Colon (tissue), 2 donors: ENCODE results near the gene SLC37A2.

Source experiments
- FAIRE-seq: peaks from 2 replicates; lab custom pipeline; 2012; peaks lifted over from hg19 to GRCh38; lab: Jason Lieb, UNC
- donor health status: control.
- donor health status: control.

The SLC37A2 gene

DNA sequence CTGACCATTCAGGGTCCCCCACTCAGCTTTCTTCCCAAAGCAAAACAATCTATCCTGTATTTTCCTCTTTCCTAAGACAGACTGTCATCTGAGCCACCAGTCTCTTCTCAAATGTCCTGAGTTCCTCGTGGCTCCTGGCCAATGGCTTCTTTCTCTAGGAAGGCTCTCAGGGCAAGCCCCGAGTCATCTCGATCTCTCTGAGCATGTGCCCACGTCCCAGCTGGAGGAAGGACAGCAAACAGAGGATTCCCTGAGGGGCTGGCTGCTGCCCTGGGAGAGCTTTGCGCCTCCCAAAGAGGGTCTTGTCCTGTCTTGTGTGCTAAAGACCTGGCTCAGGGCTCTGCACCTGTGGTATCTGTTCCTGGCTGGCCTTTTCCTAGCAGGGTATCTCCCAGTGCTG is 8.3 kb downstream of the SLC37A2 start:
- no peak for FAIRE-seq

GRCh38 chr11:125071846-125072217 is 8.7 kb downstream of the SLC37A2 start:
- no peak for FAIRE-seq

DNA sequence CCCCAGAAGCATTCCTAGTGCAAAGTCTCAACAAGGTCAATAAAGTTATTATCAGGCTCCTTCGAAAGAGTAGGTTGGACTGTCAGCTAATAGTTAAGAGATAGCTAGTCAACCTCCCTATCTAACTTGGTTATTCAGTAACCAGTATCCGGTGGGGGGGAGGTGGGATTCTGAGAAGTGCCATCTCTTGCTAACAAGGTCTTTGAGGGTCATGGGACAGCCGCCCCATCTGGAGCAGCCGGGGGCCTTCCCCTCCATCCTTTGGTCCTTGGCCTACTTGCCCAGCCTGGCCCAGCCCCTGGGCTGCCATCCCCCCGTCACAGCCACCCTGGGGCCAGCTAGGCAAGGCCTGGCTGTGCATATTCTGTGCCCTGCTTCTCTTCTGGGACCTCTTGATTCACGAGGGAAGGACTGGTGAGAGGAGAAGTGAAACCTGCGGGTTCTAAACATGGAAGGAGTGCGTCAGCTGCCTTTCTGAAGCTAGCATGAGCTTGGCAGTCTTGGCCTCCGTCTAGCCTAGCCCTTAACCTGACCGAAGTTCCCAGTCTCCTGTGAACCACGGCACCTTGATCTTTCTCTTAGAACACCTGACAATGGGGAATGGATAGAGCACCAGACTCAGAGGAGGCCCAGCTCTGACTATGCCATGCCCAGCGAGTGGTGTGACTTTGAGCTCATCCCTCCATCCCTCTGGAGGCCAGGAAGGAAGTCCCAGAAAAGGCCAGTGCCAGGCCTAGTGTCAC is 9.3 kb downstream of the SLC37A2 start:
- FAIRE-seq: no peak

DNA sequence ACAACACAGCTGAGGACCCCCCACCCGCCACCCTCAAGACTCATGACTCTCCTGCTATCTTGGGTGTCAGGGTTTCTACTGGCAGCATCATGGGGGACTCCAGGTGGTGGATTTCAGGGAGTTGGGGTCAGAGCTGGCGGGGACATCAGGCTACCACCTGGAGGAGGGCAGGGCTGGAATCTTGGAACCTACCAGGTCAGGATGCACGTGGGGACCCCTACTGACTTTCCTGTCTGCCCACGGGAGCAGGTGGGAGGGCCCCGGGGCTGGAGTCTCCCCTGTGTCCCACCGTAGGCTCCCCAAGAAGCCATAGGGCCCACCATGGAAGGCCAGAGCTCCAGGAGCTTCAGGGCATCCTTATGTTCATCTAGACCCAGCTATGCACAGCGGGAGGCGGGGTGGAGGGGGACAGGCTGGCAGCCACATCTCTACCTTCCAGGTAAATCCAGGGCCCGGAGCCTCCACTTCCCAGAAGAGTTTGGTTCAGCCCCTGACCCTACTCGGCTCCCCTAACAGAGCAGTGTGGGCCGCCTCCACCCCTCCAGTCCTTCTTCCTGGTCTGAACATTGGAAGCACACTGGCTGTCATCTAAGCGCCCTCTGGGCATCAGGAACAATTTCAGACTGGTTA is 10.0 kb downstream of the SLC37A2 start:
- FAIRE-seq: no peak

- no peak for FAIRE-seq
Observed at GRCh38 chr11:125073616-125074483, 10.7 kb downstream of the SLC37A2 start.

DNA sequence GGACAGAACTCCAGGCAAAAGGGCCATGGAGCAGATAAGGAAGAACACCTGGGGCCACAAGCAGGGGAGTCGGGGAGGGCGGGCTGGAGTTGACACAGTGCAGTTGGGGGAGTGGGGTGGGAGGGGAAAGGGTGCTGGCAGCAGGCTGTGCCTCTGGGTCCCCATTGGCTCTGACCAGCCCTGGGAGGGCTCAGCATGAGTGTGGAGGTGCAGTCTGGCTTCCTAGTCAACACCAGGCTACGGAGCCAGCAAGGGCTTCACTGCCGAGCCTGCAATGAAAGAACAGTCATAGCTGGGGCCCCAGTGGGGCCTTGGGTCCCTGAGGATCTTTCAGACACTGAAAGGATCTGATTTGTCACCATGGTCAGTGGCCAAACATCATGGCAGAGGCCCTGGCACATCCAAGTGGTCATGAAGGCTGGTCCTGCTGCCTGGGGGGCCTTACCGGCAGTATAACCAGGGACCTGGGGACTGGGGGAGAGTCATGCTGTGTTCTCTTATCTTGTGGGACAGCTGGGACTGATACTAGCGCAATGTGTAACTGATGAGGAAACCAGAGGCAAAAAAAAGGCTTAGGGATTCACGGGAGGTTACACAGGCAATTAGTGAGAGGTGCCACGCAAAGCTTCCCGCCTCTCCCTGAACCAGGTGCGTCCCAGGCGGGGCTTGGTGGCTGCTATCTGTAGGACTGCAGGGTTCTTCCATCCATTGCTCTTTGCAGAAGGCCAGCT is 11.6 kb downstream of the SLC37A2 start:
- no peak for FAIRE-seq

GRCh38 chr11:125075242-125075625 is 12.1 kb downstream of the SLC37A2 start:
- FAIRE-seq: no peak

- FAIRE-seq: no peak
Observed at GRCh38 chr11:125075900-125076317, 12.8 kb downstream of the SLC37A2 start.

GRCh38 chr11:125076378-125076945 is 13.4 kb downstream of the SLC37A2 start:
- no peak for FAIRE-seq

DNA sequence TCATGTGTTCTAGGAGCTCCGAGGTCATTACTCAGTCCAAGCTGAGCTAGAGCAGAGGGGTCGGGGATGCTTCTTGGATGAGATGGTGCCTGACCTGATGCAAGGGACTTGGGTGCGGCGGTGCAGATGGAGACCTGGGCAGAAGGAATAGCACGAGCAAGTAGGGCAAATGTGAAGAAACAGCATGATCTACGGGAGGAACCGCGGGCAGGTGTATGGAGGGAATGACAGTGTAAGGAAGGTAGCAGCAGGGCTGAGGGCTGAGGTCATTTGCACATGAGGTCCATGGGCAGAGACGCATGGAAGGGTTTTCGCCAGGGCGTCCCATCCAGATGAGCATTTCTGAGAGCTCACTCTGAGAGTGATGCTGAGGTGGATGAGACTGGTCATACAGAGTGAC is 14.9 kb downstream of the SLC37A2 start:
- no peak for FAIRE-seq

DNA sequence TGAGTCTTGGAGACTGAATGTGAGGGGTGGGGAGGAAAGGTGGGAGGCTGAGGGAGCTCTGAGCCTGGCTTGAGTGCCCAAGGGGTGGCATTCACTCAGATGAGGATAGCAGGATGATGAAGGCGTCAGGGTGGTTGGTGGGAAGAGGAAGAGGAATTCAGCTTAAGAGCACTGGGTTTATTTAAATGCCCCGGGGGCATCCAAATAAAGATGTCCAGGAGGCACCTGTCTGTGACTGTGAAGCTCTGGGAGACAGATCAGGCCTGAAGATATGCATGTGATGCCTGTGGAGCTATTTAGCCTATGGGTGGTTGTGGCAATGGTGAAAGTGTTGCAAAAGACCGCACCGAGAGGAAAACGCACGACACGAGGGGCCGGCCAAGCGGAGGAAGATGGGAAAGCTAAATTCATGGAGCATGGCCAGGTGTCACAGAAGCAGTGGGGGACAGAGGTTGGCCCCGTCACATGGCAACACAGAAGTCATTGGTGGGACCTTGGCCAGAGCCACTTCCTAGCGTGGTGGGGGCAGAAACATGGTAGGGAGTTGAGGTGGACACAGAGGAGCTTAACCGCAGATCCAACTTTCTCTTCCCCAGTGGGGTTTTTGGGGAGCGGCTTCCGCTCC is 15.5 kb downstream of the SLC37A2 start:
- no peak for FAIRE-seq

- no peak for FAIRE-seq
Observed at GRCh38 chr11:125079151-125079877, 16.2 kb downstream of the SLC37A2 start.

GRCh38 chr11:125079878-125080530 is 16.9 kb downstream of the SLC37A2 start:
- FAIRE-seq: no peak

DNA sequence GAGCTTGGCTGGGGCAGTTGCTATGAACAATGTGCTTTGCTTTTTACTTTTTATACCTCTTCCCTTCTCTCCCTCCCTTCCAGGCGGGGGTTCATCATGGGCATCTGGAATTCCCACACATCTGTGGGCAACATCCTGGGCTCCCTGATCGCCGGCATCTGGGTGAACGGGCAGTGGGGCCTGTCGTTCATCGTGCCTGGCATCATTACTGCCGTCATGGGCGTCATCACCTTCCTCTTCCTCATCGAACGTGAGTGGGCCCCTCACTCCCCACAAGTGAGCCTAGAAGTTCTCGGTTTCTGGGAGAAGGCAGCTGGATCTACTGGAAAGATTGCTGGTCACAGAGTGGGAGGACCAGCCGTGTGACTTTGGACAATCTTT is 17.4 kb downstream of the SLC37A2 start:
- no peak for FAIRE-seq

GRCh38 chr11:125081098-125081798 is 18.1 kb downstream of the SLC37A2 start:
- FAIRE-seq: no peak

DNA sequence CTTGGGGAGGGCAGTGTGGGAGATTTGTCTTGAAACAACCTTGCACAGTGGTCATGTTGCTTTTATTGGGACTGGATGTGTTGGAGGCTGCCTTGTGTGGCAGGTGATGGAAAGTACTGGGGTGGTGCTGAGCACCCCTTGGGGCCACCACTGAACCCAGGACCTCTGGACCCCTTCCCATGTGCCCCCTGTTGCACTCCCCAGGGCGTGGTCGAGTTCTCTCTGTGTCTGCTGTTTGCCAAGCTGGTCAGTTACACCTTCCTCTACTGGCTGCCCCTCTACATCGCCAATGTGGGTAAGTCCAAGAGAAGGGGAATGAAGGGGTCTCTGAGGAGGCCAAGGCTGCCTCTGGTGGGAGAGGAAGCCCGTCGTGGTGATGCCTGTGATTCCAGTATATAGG is 18.9 kb downstream of the SLC37A2 start:
- FAIRE-seq: no peak

- FAIRE-seq: no peak
Observed at GRCh38 chr11:125082611-125083311, 19.7 kb downstream of the SLC37A2 start.

GRCh38 chr11:125083312-125084056 is 20.4 kb downstream of the SLC37A2 start:
- no peak for FAIRE-seq
